ENCODE measurements around the gene LARP1B. TPM values are rescaled to one million over a fixed set of nuclear protein-coding genes. Genes with fewer than 3 reads are reported as not detected.

The LARP1B gene
- total RNA-seq, 1 donor = 11.5 TPM

Other genes starting within 250 kb of the LARP1B start
- 4.4 TPM for gene PLK4, start 180.4 kb upstream of the LARP1B start, total RNA-seq
- 47.6 TPM for gene MFSD8, start 96.1 kb upstream of the LARP1B start, total RNA-seq
- gene ABHD18, start 95.9 kb upstream of the LARP1B start, total RNA-seq = 15.8 TPM
- 17.8 TPM for gene PGRMC2, start 226.5 kb downstream of the LARP1B start, total RNA-seq

All from mononuclear cell (primary cell).